ENCODE results near the gene UROC1.

DNA sequence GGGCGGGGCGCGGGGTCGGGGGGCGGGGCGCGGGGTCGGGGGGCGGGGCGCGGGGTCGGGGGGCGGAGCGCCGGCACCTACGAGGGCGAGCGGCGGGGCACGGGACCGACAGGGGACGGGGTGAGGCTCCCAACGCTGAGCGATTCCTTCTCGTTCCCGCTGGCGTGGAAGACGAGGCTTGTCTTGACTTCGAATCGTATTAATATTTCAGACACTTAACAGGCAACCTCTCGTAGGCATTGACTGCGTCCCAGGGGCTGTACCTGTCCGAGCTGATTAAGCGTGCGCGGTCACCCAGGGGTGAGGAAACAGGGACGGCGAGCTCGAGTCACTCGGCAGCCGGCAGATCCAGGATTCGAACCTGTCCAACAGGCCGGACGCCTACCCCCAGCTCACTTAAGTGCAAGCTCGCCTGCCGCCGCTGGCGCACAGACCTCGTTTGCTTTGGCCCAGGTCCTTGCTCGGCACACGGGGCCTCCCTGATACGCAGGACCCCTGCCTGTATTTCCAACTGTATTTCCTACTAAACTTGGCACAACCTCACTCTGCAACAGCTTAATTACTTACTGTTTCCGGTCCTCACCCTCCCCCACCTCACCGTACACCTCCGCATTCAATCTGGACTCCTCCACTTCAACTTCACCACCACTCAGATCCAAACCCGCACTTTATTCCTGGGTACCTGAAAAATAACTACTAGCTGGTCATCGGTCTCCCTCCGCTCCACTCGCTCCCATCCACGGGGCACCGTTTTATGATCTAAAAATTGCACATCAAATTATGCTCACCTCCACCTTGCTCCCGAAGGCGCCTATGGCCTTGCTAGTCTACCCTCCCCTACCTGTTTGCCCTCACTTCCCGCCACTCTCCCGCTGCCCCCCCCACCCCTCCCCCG, 41.2 kb downstream of the UROC1 start:
- TF ChIP-seq, protein P1, sequence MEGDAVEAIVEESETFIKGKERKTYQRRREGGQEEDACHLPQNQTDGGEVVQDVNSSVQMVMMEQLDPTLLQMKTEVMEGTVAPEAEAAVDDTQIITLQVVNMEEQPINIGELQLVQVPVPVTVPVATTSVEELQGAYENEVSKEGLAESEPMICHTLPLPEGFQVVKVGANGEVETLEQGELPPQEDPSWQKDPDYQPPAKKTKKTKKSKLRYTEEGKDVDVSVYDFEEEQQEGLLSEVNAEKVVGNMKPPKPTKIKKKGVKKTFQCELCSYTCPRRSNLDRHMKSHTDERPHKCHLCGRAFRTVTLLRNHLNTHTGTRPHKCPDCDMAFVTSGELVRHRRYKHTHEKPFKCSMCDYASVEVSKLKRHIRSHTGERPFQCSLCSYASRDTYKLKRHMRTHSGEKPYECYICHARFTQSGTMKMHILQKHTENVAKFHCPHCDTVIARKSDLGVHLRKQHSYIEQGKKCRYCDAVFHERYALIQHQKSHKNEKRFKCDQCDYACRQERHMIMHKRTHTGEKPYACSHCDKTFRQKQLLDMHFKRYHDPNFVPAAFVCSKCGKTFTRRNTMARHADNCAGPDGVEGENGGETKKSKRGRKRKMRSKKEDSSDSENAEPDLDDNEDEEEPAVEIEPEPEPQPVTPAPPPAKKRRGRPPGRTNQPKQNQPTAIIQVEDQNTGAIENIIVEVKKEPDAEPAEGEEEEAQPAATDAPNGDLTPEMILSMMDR (IDR thresholded peaks at IDR 0.05; ENCODE audit: low read length): no peak
- TF ChIP-seq EZH2 (optimal IDR thresholded peaks at IDR 0.05; ENCODE audit: low read depth, low read length): no peak
- TF ChIP-seq EZH2phosphoT487 (IDR thresholded peaks at IDR 0.05; ENCODE audit: low read length): no peak
